Fibroblast of pulmonary artery (primary cell): ENCODE results near the gene ID2.

Experiments
- DNase-seq: peaks from one replicate; pipeline ENCODE4 v3.0.0-alpha.2; 2010; ENCODE audit warnings: low read depth
- H3K4me3 ChIP-seq: replicated peaks from 2 replicates; pipeline ENCODE4 v1.5.1; 2011; ENCODE audit warnings: low read depth, mild to moderate bottlenecking, control low read depth, low read length, moderate library complexity
- TF ChIP-seq, protein P1 (sequence below): IDR thresholded peaks from 2 replicates; pipeline ENCODE4 v1.5.1; 2011; ENCODE audit warnings: mild to moderate bottlenecking, control low read depth, low read length, inconsistent platforms; ENCODE audit errors: missing control alignments

The ID2 gene

DNA sequence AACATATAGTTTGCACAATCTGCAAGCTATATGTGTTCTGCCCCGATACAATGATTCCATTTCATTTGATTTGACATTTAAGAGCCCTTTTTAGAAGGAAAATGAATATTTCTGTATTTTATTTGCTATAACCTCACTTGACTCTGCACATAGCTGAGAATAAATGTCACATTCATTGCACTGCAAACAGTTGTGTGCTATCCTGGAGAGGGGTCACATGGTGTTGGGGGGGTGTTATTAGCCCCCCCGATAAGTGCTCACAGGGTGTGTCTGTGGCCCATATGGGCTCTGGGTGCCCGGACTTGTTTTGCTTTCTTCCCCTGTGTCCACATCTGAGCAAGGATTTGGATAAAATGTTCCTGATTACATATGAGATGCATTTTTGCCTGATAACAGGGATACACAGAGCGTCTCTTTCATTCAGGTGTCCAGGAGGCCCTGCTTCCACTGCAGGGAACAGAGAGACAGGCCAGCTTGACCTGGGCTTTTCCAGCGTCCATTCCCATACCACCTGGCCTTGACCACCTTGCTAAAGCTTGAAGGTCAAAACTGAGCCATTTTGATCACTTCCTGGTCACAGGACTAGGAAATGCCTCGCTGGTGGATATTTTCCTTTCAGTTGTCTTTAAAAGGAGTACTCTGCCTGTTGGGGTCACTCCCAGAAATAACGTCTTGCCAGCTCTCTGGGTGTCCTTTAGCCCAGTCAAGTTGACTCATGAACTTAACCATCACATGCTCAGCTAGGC lies 38.4 kb upstream of the ID2 start:
- no peak for DNase-seq
- TF ChIP-seq, protein P1, sequence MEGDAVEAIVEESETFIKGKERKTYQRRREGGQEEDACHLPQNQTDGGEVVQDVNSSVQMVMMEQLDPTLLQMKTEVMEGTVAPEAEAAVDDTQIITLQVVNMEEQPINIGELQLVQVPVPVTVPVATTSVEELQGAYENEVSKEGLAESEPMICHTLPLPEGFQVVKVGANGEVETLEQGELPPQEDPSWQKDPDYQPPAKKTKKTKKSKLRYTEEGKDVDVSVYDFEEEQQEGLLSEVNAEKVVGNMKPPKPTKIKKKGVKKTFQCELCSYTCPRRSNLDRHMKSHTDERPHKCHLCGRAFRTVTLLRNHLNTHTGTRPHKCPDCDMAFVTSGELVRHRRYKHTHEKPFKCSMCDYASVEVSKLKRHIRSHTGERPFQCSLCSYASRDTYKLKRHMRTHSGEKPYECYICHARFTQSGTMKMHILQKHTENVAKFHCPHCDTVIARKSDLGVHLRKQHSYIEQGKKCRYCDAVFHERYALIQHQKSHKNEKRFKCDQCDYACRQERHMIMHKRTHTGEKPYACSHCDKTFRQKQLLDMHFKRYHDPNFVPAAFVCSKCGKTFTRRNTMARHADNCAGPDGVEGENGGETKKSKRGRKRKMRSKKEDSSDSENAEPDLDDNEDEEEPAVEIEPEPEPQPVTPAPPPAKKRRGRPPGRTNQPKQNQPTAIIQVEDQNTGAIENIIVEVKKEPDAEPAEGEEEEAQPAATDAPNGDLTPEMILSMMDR: no peak

GRCh38 chr2:8643996-8644356 lies 37.9 kb upstream of the ID2 start:
- H3K4me3 ChIP-seq: no peak overlapping the region
- no peak for DNase-seq
- TF ChIP-seq, protein P1: no peak

More for the DNA sequence above, 38.4 kb upstream of the ID2 start:
- no peak overlapping the region for H3K4me3 ChIP-seq

GRCh38 chr2:8644605-8645175 lies 37.2 kb upstream of the ID2 start:
- DNase-seq: peak; percentile 50
- TF ChIP-seq, protein P1: no peak

GRCh38 chr2:8645176-8645831 lies 36.6 kb upstream of the ID2 start:
- no peak overlapping the region for H3K4me3 ChIP-seq
- TF ChIP-seq, protein P1: no peak
- DNase-seq: no peak

More at GRCh38 chr2:8644605-8645175, 37.2 kb upstream of the ID2 start:
- no peak overlapping the region for H3K4me3 ChIP-seq

DNA sequence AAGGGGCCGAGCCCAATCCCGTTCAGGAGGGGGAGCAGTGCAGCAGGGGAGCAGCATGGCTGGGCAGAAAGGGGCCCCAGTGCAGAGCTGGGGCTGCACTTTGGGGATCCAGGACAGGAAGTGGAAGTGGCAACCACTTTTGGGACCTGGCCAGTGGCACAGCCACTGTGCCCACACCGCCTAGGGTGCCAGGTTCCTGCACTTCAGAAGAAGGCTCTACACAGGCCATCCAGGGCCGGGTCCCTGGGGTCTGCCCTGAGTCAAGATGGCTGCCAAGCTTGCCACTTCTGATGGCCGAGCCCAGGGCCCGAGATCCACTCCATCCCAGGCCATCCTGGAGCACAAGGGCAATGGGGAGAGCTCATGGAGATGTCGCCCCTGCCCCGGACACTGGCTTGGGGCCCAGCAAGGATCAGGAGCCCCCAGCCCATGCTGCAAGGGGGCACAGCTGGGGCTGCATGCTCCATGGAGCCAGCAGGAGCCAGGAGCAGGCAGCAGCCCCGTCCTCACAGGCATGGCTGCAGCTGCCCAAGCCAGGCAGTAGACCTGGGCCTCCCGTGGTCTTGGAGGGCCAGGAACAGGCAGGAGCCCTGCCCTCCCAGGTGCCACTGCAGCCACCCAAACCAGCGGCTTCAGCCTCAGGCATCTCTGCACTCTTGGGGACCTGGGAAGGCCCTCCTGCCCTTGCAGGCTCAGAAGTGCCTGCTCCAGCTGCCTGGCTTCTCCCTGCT lies 35.0 kb upstream of the ID2 start:
- DNase-seq: no peak
- TF ChIP-seq, protein P1: no peak
- no peak overlapping the region for H3K4me3 ChIP-seq

- TF ChIP-seq, protein P1: no peak
- H3K4me3 ChIP-seq: no peak overlapping the region
- DNase-seq: no peak
Observed at GRCh38 chr2:8647462-8647857, 34.4 kb upstream of the ID2 start.
